ENCODE results near the gene POLR3H.

DNA sequence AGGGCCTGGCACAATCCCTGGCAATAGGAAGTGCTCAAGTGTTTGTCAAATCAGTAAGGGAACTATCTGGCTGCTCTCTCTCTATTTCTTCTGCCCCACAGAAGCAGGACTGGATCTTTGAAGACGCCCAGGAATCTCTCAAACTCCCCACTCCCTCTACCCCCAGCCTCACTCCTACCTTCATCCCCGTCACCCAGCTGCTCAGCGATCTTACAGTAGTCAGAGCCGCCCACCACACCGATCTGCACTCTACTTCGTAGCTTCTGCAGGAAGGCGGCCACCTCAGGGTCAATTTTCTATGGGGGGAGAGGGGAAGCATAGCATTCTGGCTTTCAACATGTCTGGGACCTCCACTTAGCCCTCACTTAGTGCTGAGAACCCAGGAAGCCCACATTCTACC, 41.6 kb upstream of the POLR3H start:
- TF ChIP-seq, protein P1, sequence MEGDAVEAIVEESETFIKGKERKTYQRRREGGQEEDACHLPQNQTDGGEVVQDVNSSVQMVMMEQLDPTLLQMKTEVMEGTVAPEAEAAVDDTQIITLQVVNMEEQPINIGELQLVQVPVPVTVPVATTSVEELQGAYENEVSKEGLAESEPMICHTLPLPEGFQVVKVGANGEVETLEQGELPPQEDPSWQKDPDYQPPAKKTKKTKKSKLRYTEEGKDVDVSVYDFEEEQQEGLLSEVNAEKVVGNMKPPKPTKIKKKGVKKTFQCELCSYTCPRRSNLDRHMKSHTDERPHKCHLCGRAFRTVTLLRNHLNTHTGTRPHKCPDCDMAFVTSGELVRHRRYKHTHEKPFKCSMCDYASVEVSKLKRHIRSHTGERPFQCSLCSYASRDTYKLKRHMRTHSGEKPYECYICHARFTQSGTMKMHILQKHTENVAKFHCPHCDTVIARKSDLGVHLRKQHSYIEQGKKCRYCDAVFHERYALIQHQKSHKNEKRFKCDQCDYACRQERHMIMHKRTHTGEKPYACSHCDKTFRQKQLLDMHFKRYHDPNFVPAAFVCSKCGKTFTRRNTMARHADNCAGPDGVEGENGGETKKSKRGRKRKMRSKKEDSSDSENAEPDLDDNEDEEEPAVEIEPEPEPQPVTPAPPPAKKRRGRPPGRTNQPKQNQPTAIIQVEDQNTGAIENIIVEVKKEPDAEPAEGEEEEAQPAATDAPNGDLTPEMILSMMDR (IDR thresholded peaks at IDR 0.05) = no peak
- no peak for TF ChIP-seq POLR2A (IDR thresholded peaks at IDR 0.05)

Measured in adrenal gland (tissue), 5 donors.